Esophagus mucosa (tissue), 1 donor: ENCODE results near the gene ZNF541. TPM values are rescaled to one million over a fixed set of nuclear protein-coding genes. Genes with fewer than 3 reads are reported as not detected.
A peak's percentile ranks its signal among the peaks of the same experiment; 100 is the strongest.

Experiments used
- ATAC-seq: fragments of 200-7000 bp; cut with Tn5 transposase; one replicate; pipeline ENCODE4 v1.9.1; 2020
- total RNA-seq: library from RNA; stranded (reverse); gene quantifications from one replicate; pipeline ENCODE4 v1.2.4, GENCODE V29; 2023
- donor health status: DM: yes; HTN: yes; CAD: no.

The ZNF541 gene, protein sequence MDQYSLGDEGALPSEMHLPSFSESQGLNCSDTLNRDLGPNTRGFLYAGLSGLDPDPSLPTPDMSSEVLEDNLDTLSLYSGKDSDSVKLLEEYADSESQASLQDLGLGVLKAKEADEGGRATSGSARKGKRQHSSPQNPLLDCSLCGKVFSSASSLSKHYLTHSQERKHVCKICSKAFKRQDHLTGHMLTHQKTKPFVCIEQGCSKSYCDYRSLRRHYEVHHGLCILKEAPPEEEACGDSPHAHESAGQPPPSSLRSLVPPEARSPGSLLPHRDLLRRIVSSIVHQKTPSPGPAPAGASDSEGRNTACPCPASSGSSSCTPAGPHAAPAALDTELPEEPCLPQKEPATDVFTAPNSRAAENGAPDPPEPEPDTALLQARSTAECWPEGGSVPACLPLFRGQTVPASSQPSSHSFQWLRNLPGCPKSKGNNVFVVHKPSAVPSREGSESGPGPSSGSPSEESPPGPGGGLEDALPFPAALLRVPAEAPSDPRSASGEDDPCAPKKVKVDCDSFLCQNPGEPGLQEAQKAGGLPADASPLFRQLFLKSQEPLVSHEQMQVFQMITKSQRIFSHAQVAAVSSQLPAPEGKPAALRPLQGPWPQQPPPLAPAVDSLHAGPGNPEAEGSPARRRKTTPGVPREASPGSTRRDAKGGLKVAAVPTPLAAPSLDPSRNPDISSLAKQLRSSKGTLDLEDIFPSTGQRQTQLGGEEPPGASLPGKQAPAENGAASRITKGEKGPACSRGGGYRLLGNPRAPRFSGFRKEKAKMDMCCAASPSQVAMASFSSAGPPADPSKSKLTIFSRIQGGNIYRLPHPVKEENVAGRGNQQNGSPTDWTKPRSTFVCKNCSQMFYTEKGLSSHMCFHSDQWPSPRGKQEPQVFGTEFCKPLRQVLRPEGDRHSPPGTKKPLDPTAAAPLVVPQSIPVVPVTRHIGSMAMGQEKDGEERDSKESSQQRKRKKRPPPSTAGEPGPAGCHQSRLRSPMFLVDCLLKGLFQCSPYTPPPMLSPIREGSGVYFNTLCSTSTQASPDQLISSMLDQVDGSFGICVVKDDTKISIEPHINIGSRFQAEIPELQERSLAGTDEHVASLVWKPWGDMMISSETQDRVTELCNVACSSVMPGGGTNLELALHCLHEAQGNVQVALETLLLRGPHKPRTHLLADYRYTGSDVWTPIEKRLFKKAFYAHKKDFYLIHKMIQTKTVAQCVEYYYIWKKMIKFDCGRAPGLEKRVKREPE (N-terminal part only)
- 0.08 TPM for total RNA-seq

DNA sequence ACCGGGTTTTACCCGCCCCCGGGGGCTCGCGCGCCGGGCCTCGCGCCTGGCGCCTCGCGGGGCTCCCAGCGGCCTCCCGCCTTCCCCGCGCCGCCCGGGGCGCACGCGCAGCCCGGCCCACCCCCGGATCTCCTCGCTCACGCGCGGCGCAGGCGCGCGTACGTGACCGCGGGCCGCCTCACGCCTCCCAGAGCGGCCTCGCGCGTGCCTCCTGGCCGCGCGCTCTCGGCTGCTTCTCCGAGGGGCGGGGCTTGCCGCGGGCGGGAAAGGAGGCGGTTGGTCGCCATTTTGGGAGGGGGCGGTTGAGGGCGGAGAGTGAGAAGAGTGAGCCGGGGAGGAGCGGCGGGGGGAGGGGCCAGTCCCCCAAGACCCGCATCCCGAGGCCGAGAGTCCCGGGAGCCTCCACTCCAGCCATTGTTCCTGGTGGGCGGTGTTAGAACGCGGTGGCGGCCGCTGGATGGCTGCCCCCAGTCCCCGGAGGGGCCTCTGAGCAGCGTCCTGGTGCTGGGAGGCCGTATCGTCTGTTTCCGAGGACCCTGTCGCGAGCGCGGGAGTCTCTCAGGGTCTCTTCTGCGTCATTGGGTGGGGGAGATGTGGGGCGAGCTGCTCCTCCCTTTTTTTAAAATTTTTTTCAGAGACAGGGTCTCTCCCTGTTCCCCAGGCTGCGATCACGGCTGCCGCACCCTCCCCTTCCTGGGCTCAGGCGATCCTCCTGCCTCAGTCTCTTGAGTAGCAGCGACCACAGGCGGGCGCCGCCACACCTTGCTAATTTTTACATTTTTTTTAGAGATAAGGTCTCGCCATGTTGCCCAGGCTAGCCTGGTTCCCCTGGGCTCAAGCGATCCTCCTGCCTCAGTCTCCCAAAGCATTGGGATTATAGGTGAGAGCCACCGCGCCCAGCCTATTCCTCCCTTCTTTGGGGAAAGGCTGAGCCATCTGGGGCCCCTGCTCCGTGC, at the start of gene ZNF541:
TSS of gene ZNF541 (minus strand) at position 78 of the 956 bp plus-strand sequence. CDS start 17,292 bp downstream, outside the sequence.
- peak; percentile 28 for ATAC-seq

- ATAC-seq: no peak
These were observed 46.8 kb upstream of the ZNF541 start for GRCh38 chr19:47619763-47620162.

DNA sequence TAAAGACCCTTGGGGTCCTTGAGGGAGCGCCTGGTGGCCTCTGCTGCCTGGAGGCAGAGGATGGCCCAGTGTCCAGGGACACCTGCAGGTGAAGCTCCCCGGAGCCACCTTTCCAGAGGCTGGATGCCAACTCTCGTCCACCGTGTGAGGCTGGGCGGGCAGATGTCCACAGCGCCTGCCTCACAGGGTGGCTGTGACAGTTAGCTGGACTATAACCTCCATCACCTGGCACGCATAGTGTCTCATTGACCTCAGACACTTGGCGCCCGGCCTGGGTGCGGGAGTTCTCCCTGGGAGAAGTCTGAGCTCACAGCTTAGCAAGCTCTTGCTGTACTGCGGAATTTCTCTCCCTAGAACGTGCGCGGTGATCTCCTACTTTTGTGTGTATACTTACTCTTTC, 45.8 kb upstream of the ZNF541 start:
- no peak for ATAC-seq

DNA sequence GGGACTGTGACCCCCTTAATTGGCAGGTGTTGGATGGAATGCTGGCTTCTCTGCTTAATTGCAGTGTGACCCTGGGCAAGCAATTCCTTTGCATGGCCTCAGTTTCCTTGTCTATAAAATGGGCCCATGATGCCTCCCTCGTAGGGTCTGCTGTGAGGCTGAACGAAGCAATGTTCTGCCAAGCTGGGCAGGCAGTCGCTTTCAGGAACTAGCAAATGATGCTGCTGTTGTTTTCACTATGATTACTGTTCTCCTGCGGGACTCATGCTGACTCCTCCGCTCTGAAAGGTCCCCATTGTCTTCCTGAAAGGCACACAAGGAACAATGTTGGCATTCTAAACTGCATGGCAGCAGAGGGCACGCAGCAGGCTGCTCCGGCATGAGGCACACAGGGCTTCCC, 42.8 kb upstream of the ZNF541 start:
- ATAC-seq: no peak

DNA sequence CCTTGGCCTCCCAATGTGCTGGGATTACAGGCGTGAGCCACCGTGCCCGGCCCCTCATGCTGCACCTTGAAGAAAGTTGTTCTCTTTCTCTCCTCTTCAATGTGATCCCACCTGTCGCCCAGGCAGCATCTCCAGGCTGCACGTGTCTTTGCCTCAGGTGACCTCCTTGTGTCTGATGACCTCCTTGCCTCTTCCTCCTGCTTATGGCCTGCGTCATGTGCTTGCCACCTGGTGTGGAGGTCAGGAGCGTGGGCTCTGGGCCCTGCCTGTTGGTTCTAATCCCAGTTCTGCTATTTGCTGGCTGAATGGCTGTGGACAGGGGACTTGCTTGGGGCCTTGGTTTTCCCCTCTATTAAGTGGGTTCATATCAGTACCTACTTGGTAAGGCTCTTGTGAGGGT, 42.3 kb upstream of the ZNF541 start:
- ATAC-seq: no peak

- ATAC-seq: no peak
These were observed 41.6 kb upstream of the ZNF541 start for GRCh38 chr19:47614559-47614958.

DNA sequence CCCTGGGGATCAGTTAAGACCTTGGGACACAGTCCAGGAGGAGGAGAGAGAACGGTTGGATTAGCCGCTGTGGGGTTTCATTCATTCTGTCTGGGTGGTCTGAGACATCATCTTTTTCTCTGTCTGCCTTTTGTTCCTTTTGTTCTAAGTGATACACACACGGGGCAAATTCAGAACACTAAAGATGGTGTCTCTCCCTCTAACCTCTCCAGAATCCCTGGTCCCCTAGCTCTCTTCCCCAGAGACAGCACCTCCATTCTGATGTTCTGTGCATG, 41.0 kb upstream of the ZNF541 start:
- ATAC-seq: no peak

DNA sequence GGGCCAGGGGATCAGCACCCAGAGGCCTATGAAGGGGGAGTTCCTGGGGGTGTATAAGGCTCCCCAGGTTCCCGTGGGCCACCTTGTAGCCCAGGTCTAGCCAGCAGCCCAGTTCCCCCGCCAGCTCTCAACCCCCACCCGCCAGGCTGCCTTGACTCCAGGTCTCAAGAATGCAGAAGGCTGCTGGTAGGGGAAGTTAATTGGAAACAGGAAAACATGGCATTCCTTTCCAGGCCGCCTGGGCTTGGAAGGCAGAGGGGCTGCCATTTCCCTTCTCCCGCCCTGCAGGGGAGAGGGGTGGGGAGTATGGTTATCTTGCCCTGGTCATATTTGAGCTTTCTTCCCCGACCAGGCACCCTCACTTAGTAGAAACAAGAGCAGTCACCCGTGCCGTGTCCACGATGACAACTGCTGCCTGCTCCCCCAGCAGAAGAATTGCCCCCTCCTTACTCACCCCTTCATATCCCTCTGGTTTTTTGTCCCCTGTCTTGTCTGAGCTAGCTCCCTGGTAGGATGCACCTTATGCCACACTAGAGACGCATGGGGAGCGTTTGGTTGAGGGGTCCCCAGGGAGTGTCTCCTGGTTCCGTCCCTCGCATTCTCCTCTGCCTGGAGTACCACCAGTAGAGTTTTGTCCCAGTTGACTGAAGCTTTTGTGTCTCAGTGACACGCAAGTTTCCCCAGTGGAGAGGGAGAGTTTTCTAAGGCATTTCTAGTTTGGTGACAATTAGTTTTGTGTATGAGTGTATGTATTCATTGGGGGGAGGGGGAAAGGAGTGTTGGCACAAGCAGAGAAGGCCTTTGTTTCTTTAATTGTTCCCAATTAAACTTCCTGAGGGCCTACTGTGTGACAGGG, 40.4 kb upstream of the ZNF541 start:
- ATAC-seq: no peak

DNA sequence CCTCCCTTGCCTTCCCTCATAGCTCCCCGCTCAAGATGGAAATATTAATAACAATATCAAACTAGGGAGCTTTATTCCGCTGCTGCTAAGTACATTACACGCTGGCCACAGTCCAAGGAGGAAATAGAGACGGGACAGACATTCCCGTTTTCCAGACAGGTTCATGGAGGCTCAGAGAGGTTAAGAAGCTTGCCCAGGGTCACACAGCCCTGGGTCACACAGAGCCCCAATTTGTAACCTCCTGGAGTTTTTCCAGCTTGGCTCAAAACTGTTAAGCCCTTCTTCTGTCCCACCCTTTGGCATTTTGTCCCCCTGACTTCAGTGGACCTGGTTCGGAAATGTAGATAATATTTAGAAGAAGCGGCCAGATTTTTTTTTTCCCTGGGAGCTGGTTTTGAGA, 38.0 kb upstream of the ZNF541 start:
- ATAC-seq: no peak

DNA sequence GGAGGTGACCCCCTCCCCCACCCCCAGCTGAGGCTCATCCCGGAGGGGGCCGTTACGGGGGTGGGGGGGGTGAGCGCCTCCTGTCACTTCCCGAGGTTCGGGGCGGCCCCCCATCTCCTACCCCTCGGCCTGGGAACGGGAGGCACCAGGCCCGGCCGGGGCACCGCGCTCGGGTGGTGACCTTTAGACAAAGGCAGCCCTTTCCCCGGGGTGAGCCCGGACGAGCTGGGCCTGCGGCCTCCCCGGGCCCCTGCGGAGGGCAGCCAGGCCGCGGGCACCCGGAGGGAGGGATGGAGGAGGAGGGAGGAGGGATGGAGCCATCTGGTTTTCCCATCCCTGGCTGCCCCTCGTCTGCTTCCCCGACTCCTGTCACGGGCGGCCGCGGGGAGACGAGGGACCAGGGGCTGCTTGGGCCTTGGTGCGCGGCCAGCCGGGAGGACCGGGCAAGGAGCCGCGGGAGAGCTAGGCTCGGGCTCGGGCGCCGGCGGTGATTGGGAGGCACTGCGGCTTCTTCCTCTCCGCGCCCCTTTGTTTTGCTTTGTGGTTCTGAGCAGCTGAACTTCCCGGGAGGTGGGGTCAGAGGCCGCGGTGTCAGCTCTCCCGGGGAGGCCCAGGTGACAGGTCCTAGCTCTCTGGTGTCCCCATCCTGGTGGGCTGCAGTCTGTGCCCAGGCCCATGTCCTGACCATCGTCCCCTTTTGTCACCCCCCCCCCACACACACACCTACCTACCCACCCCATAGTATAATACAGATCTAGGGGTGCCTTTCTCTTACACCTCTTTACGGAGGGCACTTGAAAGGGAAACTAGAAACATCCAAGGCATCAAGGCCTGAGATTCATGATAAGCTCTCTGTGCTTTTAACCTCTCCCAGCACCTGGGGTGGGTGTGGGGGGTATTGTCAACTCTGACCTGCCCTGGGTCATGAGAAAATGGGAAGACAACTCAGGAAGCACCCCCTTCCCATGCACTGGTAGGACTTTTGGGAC, 37.3 kb upstream of the ZNF541 start:
- ATAC-seq: peak; percentile 0

DNA sequence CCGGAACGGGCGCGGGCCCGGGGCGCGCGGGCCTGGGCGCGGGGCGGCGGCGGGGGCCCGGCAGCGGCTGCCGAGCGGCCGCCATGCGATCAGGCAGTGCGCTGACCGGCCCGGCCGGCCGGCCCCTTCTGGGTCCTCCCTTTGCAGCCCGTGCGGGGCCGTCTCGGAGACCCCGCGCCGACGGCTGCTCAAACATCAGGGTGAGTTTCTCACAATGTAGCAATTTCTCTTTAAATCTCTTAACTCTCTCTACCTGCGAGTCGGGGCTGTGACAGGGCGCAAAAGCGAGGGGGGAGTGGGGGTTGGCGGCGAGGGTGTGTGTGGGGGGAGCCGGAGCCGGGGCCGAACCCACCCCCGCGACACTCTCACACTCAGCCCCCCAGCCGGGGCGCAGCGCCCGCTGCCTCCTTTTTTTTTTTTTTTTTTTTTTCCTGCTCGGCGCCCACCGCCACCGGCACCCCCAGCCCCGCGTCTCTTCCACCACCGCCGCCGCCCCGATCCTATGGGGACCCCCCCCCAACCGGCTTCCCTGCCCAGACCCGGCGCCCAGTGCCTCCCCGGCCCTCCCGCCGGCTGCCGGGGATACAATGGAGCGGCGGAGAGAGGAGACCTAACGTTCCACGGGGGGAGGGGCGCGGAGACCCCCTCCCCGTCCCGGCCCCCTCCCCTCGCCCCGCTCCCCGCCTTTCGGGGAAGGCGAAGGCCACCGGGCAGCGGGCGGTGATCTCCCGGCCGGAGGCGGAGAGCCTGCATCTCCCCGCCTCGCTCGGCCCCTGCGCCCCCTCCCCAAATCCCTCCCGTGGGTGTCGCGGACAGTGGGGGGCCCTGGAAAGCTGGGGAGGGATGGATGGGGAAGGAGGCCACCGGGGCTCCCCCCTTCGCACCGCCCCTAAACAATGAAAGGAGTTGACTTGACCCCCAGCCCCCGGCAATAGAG, 36.3 kb upstream of the ZNF541 start, which contains the start of gene BICRA:
TSS of gene BICRA (plus strand) at position 166 of the 937 bp plus-strand sequence. CDS start 64,441 bp downstream, outside the sequence.
- peak; percentile 67 for ATAC-seq

DNA sequence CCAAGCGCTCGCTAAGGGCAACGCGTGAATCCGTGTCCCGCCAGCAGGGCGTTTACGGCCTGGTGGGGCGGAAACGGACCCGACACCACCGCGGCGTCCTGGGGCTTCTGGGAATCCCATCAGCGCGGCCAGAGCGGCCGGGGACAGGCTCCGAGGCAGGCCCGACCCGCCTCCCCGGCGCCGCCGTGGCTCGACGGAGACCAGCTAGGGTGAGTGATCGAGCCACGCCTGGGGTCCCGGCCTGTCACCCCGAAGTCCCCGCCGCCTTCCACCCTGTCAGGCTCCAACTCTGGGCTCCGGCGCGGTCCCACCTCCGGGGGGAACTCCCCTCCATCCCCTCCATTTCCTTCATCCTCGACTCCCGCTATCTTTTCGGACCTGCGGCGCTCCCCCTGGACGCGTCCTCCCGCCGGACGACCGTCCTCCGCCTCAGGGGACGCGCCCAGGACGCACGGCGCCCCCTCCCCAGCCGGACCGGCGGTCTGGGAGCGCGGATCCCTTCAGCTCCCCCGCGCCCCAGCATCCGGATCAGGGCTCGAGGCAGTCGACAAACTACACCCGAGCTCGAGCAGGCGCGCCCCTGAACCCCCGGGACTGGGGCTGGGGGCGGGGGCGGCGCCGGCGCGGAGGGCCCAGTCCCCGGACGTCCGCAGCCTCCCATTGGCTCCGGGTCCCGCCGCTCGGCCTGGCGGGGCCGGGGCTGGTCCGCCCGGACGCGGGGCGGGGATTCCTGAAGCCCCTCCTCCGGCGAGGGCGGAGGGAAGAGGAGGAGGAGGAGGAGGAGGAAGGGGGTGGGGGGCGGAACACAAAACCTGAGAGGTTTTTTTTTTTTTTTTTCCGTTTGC, 35.3 kb upstream of the ZNF541 start:
- peak; percentile 92 for ATAC-seq

- no peak for ATAC-seq
These were observed 34.7 kb upstream of the ZNF541 start for GRCh38 chr19:47607564-47608073.

DNA sequence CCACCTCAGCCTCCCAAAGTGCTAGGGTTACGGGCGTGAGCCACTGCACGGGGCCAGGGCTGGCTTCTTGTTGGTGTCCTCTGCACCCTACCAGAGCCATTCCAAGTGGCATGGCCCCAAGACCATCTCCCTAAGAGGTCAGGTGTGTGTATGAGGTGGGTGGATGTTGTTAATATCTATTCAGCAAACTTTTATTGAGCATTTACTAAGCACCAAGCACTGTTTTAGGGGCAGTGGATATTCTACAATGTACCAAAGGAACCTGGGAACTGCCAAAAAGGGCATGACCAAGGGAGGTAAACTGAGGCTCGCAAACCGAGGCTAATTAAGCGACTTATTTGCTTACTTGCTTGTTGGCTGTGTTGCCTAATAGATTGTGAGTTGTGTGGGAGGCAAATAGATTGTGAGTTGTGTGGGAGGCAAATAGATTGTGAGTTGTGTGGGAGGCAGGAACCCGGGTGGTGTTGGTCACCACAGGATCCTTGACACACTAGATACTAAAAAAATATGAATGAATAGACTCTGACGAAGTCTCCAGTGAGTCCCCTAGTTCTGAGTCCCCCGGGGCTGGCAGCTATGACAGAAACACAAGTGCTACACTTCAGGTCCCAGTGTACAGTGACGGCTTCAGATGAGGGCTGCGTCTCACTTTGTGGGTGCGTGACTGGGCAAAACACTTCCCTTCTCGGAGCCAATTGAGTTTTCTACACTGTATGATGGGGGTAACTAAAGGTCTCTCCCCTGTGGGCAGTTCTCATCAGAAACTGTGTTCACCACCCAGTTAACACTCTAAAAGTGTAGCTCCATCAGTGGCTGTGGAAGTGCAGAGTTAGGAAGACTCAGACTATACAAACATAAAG, 31.0 kb upstream of the ZNF541 start:
- no peak for ATAC-seq

- peak; percentile 84 for ATAC-seq
These were observed 28.4 kb upstream of the ZNF541 start for GRCh38 chr19:47601180-47601904.
